Activated naive CD8-positive, alpha-beta T cell treated with anti-CD3 and anti-CD28 coated beads, Interleukin-2, amount 10 ng/mL, durations not matched to agents 7 days and 5 days (primary cell): ENCODE data around the gene JHY. TPM values are rescaled to one million over a fixed set of nuclear protein-coding genes. Genes with fewer than 3 reads are reported as not detected.
"Not testable (repeated sequence)": the region's sequence is repeated elsewhere in the genome, so short reads cannot be mapped to it uniquely, and the experiment has no call there.

ENCODE experiments used
- ATAC-seq: fragments of 150-1000 bp; cut with Tn5 transposase; one replicate; pipeline ENCODE4 v1.10.0; 2021; ENCODE audit warnings: low read depth, moderate library complexity
- POLR2A ChIA-PET: fragments of 350-600 bp; sonication (Branson Sonifier 250); formaldehyde crosslinking; loops from one replicate; lab custom pipeline; 2021; ENCODE audit warnings: antibody characterized with exemption; lab: Charles Lee
- DNase-seq: peaks from one replicate; pipeline ENCODE4 v3.0.0; 2021
- H3K27ac Mint-ChIP-seq: one replicate; pipeline ENCODE4 v1.8.0; 2022; ENCODE audit warnings: mild to moderate bottlenecking, mixed read lengths
- H3K27me3 Mint-ChIP-seq: one replicate; pipeline ENCODE4 v1.8.0; 2022; ENCODE audit warnings: mild to moderate bottlenecking, moderate library complexity, mixed read lengths
- H3K36me3 Mint-ChIP-seq: one replicate; pipeline ENCODE4 v1.8.0; 2021; ENCODE audit warnings: mild to moderate bottlenecking, mixed read lengths
- H3K4me1 Mint-ChIP-seq: one replicate; pipeline ENCODE4 v1.8.0; 2021; ENCODE audit warnings: mixed read lengths
- H3K4me3 Mint-ChIP-seq: one replicate; pipeline ENCODE4 v1.8.0; 2022; ENCODE audit warnings: mild to moderate bottlenecking, moderate library complexity, mixed read lengths
- H3K9me3 Mint-ChIP-seq: one replicate; pipeline ENCODE4 v1.8.0; 2021; ENCODE audit warnings: mixed read lengths
- total RNA-seq, 2 experiments: library from RNA; stranded (reverse); gene quantifications; one replicate each; pipeline ENCODE4 v1.2.3, GENCODE V29; 2021

The JHY gene
- total RNA-seq, 2 experiments from 2014 or later, result 5.5 to 6.2 TPM

DNA sequence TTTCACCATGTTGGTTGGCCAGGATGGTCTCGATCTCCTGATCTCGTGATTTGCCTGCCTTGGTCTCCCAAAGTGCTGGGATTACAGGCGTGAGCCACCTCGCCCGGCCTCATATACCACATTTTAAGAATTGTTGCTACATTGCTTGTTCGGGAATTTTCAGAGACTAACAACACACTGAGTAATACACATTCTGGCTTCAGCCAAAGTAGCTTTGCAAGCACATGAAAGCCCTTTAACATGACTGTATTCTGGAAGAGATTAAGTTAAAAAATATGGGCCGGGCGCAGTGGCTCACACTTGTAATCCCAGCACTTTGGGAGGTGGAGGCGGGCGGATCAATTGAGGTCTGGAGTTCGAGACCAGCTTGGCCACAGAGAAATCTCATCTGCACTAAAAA is 29.3 kb upstream of the JHY start:
- Mint-ChIP-seq H3K36me3 (peaks cover 20% of the 10 kb centered on the region), H3K4me1 (peaks cover 48% of the 10 kb centered on the region), H3K9me3 (no peaks in the 10 kb centered on the region), H3K4me3 (no peak overlapping the region), H3K27me3 (no peaks in the 10 kb centered on the region), H3K27ac (peak overlapping the region; percentile 52)
- DNase-seq (no peak), ATAC-seq (no peak)
- POLR2A ChIA-PET, result interaction anchor here (0.6 to 3.0 kb wide), 10 partner anchors 10 to 209 kb away, joined by 3 to 52 read pairs (median 12); partner anchors contain the start of genes CRTAM, HSPA8 and UBASH3B

DNA sequence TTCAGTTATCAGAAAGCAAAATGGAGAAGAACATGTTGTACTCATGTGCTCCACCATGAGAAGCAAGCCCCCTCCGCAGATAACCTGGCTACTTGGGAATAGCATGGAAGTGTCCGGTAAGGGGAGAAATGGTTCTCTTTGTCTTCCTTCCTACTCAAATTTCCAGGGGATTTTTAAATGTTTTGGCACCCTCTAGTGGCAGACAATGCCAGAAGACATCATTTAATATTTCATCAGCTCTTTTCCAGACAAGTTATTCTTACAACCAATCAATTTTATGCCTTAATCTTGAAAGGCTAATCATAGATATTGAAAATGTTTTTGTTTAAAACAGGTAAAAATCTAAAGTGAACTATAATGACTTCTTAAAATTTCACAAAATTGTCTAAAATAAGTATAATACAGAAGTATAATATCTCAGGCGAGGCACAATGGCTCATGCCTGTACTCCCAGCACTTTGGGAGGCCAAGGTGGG is 28.6 kb upstream of the JHY start:
- POLR2A ChIA-PET, result interaction anchor here (0.7 to 2.8 kb wide), 5 partner anchors 10 to 208 kb away, joined by 3 to 30 read pairs (median 12); partner anchors contain the start of genes CRTAM and HSPA8
- Mint-ChIP-seq H3K4me3 (no peak overlapping the region), H3K27ac (no peak overlapping the region), H3K4me1 (peaks cover 44% of the 10 kb centered on the region), H3K36me3 (peaks cover 22% of the 10 kb centered on the region), H3K9me3 (no peaks in the 10 kb centered on the region), H3K27me3 (no peaks in the 10 kb centered on the region)
- DNase-seq (no peak), ATAC-seq (no peak)

DNA sequence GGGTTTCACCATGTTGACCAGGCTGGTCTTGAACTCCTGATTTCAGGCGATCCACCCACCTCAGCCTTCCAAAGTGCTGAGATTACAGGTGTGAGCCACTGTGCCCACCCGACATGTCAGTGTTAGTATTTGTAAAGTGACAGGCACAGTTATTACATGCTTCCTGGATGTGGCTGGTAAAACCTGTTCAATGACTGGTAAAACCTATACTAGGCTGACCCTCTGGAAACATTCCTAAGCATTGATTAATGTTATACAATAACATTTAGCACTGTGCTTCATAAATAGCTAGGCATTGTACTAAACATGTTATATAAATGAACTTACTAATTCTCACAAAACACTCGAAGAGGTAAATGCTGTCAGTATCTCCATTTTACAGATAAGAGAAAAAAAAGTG is 20.9 kb upstream of the JHY start:
- POLR2A ChIA-PET, result no interaction called here
- Mint-ChIP-seq H3K4me1 (peaks cover 7% of the 10 kb centered on the region), H3K4me3 (no peak overlapping the region), H3K9me3 (no peaks in the 10 kb centered on the region), H3K36me3 (peaks cover 28% of the 10 kb centered on the region), H3K27ac (no peak overlapping the region), H3K27me3 (no peaks in the 10 kb centered on the region)
- ATAC-seq (no peak), DNase-seq (no peak)

DNA sequence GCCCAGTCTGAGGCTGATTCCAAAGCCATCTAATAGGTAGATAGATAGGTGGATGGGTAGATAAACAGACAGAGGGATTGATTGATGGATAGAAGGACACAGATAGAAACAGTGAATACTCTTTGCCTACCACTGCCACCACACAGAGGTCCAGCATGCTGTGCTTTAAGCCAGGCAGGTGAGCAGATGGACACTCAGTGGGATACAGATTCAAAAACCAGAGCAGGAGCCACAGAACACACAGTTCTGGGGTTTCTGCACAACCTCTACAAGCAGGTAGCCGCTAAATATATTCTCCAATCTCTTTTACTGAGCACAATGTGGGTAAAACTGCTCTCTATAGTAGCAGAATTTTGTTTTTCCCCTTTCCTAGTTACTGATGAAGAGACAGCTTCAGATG is 20.5 kb upstream of the JHY start:
- H3K36me3 Mint-ChIP-seq, result peaks cover 29% of the 10 kb centered on the region
- DNase-seq, result no peak
- H3K9me3 Mint-ChIP-seq, result no peaks in the 10 kb centered on the region
- H3K4me1 Mint-ChIP-seq, result peaks cover 4% of the 10 kb centered on the region
- POLR2A ChIA-PET, result no interaction called here
- no peak for ATAC-seq
- H3K27ac Mint-ChIP-seq, result no peak overlapping the region
- no peak overlapping the region for H3K4me3 Mint-ChIP-seq
- H3K27me3 Mint-ChIP-seq, result no peaks in the 10 kb centered on the region

DNA sequence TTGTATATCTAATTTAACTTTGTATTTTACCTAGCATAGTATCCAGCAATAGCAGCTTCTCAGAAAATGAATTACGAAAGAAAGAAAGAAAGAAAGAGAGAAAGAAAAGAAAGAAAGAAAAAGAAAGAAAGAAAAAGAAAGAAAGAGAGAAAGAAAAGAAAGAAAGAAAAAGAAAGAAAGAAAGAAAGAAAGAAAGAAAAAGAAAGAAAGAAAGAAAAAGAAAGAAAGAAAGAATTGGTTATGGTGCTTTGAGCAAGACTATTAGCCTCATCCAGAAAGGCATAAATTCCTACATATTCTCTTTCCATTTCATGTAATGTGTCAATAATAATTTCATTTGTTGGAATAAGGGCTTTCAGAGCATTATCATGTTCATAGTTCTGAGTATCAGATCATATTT is 19.4 kb upstream of the JHY start:
- not testable (repeated sequence) for ATAC-seq
- H3K36me3 Mint-ChIP-seq, result peaks cover 32% of the 10 kb centered on the region

DNA sequence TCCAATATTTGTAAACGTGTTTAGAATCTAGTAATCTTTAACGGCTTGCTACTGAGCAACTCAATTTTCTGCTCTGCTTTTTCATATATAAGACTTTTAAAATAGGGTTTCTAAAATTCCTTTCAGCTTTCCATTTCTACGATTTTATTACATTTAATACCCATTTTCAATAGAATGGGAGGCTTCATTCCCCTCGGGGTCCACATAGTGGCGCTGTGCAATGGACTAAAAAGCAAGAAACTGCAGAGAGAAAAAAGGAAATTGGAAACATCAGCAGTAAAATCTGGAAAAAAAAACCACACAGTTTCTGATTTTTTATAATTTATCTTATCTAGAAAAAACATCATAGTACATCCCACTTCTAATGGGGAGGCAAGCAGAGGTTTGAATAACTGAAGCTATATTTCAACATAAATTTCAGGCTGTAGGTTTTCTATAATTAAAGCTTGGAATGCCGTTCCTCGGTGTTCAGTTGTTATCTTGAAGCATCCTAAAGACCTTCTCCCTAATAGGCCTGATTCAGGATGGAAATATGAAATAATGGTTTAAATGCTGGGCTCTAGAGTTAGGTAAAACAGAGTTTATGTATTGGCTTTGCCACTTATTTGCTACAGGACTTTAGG is 18.7 kb upstream of the JHY start:
- peaks cover 31% of the 10 kb centered on the region for H3K36me3 Mint-ChIP-seq
- POLR2A ChIA-PET, result interaction anchor here (1.3 to 1.4 kb wide), 3 partner anchors 157 to 190 kb away, joined by 3 to 5 read pairs (median 4); no protein-coding TSS in a partner anchor
- DNase-seq, result no peak
- no peaks in the 10 kb centered on the region for H3K9me3 Mint-ChIP-seq
- no peak overlapping the region for H3K4me3 Mint-ChIP-seq
- H3K27ac Mint-ChIP-seq, result no peak overlapping the region
- no peaks in the 10 kb centered on the region for H3K27me3 Mint-ChIP-seq
- H3K4me1 Mint-ChIP-seq, result peaks cover 1% of the 10 kb centered on the region
- ATAC-seq, result no peak

More for the DNA sequence above, 19.4 kb upstream of the JHY start:
- not testable (repeated sequence) for H3K9me3 Mint-ChIP-seq, DNase-seq, H3K27me3 Mint-ChIP-seq, H3K4me1 Mint-ChIP-seq, H3K27ac Mint-ChIP-seq, H3K4me3 Mint-ChIP-seq
- POLR2A ChIA-PET, result interaction anchor here (1.3 to 1.4 kb wide), 3 partner anchors 158 to 191 kb away, joined by 3 to 5 read pairs (median 4); no protein-coding TSS in a partner anchor

DNA sequence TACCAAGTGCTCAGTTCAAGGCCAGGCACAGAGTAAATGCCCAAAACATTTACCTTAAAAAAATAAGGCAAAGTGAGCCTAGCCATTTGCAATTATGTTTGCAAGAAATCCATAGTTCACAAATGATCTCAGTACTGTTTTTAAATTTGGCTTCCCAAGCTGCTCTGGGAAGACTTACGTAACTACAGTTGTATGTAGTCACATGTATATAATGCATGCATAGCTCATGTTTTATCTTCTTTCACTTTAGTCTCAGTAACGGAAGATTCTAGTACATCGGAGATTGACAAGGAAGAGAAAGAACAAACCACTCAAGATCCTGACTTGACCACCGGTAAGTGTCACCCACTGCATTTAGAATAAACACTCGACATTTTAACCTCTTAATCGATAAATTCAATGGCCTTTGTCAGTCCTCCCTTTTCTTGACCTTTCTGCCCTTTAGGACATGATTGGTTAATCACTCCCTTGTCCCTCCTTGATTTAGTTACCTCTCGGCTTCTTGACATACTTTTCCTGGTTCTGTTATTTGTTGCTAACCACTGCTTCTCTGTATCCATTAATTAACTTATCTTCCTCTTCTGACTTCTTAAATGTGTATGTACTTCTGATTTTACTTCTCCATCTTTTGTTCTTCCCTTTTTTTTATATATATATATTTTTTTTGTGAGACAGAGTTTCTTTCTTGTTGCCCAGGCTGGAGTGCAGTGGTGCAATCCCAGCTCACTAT is 18.0 kb upstream of the JHY start:
- DNase-seq, result no peak
- ATAC-seq, result no peak
- POLR2A ChIA-PET, result interaction anchor here (1.3 to 1.4 kb wide), 2 partner anchors 158 to 189 kb away, joined by 3 to 5 read pairs; no protein-coding TSS in a partner anchor
- Mint-ChIP-seq H3K4me3 (no peak overlapping the region), H3K36me3 (peaks cover 34% of the 10 kb centered on the region), H3K9me3 (no peaks in the 10 kb centered on the region), H3K27me3 (no peaks in the 10 kb centered on the region), H3K27ac (no peak overlapping the region), H3K4me1 (peaks cover 1% of the 10 kb centered on the region)

DNA sequence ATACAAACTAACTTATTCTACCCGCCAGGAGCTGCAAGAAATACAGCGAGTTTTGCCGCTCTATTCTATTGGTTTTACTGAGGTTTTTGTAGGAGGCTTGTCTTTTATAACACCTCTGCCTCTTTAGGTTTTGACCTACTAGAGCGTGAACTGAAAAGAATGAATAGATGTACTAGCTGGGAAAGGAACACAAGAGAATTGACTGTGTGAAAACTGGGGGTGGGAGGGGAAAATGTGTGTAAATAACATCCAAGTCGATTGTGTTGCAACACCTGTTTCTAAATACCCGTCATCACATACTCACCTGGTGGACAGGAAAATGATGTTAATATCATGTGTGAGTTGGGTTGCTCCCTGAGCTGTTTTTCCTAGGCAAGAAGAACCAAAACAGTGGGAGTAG is 12.9 kb upstream of the JHY start:
- DNase-seq (no peak), ATAC-seq (no peak)
- POLR2A ChIA-PET, result no interaction called here
- H3K9me3 Mint-ChIP-seq, result no peaks in the 10 kb centered on the region
- no peaks in the 10 kb centered on the region for H3K4me1 Mint-ChIP-seq
- H3K27me3 Mint-ChIP-seq, result no peaks in the 10 kb centered on the region
- H3K4me3 Mint-ChIP-seq, result no peak overlapping the region
- no peak overlapping the region for H3K27ac Mint-ChIP-seq
- H3K36me3 Mint-ChIP-seq, result peaks cover 32% of the 10 kb centered on the region

DNA sequence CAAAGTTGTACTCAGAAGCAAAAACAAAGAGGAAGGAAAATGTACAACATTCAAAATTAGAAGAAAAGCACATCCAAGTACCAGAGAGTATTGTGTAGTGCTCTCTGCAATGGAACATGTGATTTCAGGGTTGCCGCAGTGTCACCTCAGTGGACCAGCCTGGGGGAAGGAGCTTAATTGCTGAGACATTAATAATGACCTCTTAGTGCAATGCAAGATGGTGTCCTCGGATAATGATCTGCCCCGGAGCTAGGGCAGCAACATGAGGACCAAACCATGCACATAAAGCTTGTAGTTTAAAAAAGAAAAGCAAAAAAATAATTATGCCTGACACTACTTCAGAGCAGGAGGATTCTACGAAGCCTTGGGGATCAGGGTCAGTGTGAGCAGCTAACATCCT is 11.3 kb upstream of the JHY start:
- no peaks in the 10 kb centered on the region for H3K9me3 Mint-ChIP-seq
- no peaks in the 10 kb centered on the region for H3K27me3 Mint-ChIP-seq
- H3K4me3 Mint-ChIP-seq, result no peak overlapping the region
- no peak for DNase-seq
- no peak for ATAC-seq
- no peaks in the 10 kb centered on the region for H3K4me1 Mint-ChIP-seq
- POLR2A ChIA-PET, result no interaction called here
- peaks cover 22% of the 10 kb centered on the region for H3K36me3 Mint-ChIP-seq
- no peak overlapping the region for H3K27ac Mint-ChIP-seq

DNA sequence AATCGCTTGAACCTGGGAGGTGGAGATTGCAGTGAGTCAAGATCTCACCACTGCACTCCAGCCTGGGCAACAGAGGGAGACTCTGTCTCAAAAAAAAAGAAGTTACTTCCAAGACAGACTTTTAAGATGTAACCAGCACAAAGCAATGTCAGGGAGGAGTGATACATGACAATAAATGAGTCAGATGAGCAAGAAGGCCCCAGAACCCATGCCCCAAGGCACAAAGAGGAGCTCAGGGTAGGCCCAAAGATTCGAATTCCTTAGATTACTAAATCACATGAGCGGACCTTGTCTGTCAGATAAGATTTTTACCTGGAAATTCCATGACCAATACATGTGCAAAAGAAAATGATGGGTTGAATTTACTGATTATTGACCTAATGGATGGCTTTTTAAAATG is 10.5 kb upstream of the JHY start:
- POLR2A ChIA-PET, result interaction anchor here (0.6 kb wide), 1 partner anchor 183 kb away, joined by 3 read pairs; no protein-coding TSS in a partner anchor
- Mint-ChIP-seq H3K4me3 (no peak overlapping the region), H3K27ac (no peak overlapping the region), H3K9me3 (no peaks in the 10 kb centered on the region), H3K36me3 (peaks cover 21% of the 10 kb centered on the region), H3K4me1 (no peaks in the 10 kb centered on the region), H3K27me3 (no peaks in the 10 kb centered on the region)
- no peak for ATAC-seq
- DNase-seq, result no peak

DNA sequence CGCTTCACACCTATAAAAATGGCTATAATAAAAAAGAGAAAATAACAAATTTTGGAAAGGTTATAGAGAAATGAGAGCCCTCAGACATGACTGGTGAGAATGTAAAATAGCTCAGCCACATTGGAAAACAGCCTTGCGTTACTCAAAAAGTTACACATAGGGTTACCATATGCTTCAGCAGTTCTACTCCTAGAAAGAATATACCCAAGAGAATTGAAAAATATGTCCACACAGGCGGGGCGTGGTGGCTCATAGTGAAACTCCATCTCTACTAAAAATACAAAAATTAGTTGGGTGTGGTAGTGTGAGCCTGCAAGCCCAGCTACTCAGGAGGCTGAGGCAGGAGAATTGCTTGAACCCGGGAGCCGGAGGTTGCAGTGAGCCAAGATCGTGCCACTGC is 7.6 kb upstream of the JHY start:
- Mint-ChIP-seq H3K36me3 (peaks cover 8% of the 10 kb centered on the region), H3K4me3 (no peak overlapping the region), H3K27ac (no peak overlapping the region), H3K27me3 (no peaks in the 10 kb centered on the region), H3K4me1 (peaks cover 5% of the 10 kb centered on the region), H3K9me3 (no peaks in the 10 kb centered on the region)
- DNase-seq, result no peak
- ATAC-seq, result no peak
- POLR2A ChIA-PET, result interaction anchor here (0.6 kb wide), 1 partner anchor 12 kb away, joined by 3 read pairs; no protein-coding TSS in a partner anchor

DNA sequence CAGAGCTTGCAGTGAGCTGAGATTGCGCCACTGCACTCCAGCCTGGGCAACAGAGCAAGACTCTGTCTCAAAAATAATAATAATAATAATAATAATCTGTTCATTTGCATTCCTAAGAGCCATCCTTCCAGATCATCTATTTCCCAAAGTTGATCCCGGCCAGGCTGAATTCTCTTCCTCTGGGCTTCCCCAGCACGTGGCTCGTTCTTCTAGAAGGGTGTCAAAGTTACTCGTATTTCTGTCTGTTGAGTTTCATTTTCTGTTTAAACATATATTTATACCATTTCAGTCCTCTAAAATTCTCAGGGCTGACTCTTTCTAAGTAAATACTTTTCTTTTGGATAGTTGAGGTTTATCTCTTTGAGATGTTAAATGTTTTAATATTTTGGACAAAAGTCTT is 4.8 kb upstream of the JHY start:
- Mint-ChIP-seq H3K4me3 (no peak overlapping the region), H3K27me3 (no peaks in the 10 kb centered on the region), H3K27ac (no peak overlapping the region), H3K9me3 (no peaks in the 10 kb centered on the region), H3K4me1 (peaks cover 13% of the 10 kb centered on the region), H3K36me3 (peaks cover 4% of the 10 kb centered on the region)
- no peak for DNase-seq
- POLR2A ChIA-PET, result no interaction called here
- ATAC-seq, result no peak

DNA sequence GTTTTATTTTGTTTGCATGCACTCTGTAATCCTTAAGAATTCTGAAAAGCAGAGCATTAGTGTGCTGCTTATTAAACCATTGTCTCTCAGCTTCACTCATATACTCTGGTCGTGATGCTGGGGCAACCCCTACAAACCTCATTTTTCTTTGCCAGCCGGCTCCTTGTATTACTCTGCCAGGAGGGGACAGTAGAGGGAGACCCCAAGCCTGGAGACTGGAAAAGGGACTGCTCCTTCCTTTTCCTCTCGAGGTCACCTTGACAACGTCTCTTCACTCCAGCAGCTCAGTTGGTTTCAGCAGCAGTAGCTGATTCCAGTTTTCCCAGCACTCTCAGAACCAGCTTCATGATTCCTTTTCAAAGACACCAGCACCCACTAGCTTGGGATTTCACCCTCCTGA is 2.8 kb upstream of the JHY start:
- Mint-ChIP-seq H3K27me3 (no peaks in the 10 kb centered on the region), H3K9me3 (no peaks in the 10 kb centered on the region), H3K27ac (no peak overlapping the region), H3K36me3 (no peaks in the 10 kb centered on the region), H3K4me3 (no peak overlapping the region), H3K4me1 (peaks cover 17% of the 10 kb centered on the region)
- POLR2A ChIA-PET, result no interaction called here
- ATAC-seq, result no peak
- no peak for DNase-seq
